IPS-20b (cell line): ENCODE results near the gene TMEM145.
A peak's percentile ranks its signal among the peaks of the same experiment; 100 is the strongest.
"Not testable (repeated sequence)": the region's sequence is repeated elsewhere in the genome, so short reads cannot be mapped to it uniquely, and the experiment has no call there.

Source experiments
- H3K27ac ChIP-seq: one replicate; pipeline ENCODE4 v1.5.1; 2013; ENCODE audit warnings: low read length
- H3K27me3 ChIP-seq: 2 replicates; pipeline ENCODE4 v1.6.1; 2013; ENCODE audit warnings: mild to moderate bottlenecking, low read length, inconsistent platforms; ENCODE audit not compliant: insufficient read depth
- H3K36me3 ChIP-seq: 2 replicates; pipeline ENCODE4 v1.6.1; 2013; ENCODE audit warnings: low read depth, mild to moderate bottlenecking, inconsistent platforms, low read length, moderate library complexity; ENCODE audit not compliant: insufficient read depth
- H3K4me1 ChIP-seq: 2 replicates; pipeline ENCODE4 v1.6.1; 2013; ENCODE audit warnings: mild to moderate bottlenecking, control low read depth, inconsistent platforms, low read length, moderate library complexity; ENCODE audit not compliant: insufficient read depth
- H3K4me3 ChIP-seq: 2 replicates; pipeline ENCODE4 v1.5.1; 2013; ENCODE audit warnings: mild to moderate bottlenecking, low read length, inconsistent platforms
- H3K9ac ChIP-seq: 2 replicates; pipeline ENCODE4 v1.6.1; 2013; ENCODE audit warnings: low read depth, mild to moderate bottlenecking, inconsistent platforms, low read length, moderate library complexity
- H3K9me3 ChIP-seq: 2 replicates; pipeline ENCODE4 v1.6.1; 2013; ENCODE audit warnings: mild to moderate bottlenecking, low read depth, low read length, inconsistent platforms; ENCODE audit not compliant: insufficient read depth

TMEM145 gene

GRCh38 chr19:42313096-42313839 is at the start of gene TMEM145:
TSS of gene TMEM145 (plus strand) at chr19:42313309. CDS start at chr19:42313377, 68 bp downstream.
- peak within 1 kb of the TSS; percentile 27; the same call in 1 of the 2 replicates for H3K9ac ChIP-seq
- H3K4me3 ChIP-seq: peak within 1 kb of the TSS; percentile 75
- H3K27ac ChIP-seq: no peak within 1 kb of the TSS
- H3K9me3 ChIP-seq: no peaks in the 10 kb centered on the region
- H3K27me3 ChIP-seq: peaks cover 38% of the 10 kb centered on the region
- H3K4me1 ChIP-seq: peaks cover 4% of the 10 kb centered on the region; the same call in 1 of the 2 replicates
- no peaks in the 10 kb centered on the region for H3K36me3 ChIP-seq

- not testable (repeated sequence) for H3K36me3 ChIP-seq, H3K4me1 ChIP-seq, H3K27me3 ChIP-seq, H3K4me3 ChIP-seq, H3K9me3 ChIP-seq, H3K27ac ChIP-seq, H3K9ac ChIP-seq
Measured at GRCh38 chr19:42266105-42266504, 47.0 kb upstream of the TMEM145 start.

GRCh38 chr19:42266928-42267603 is 46.0 kb upstream of the TMEM145 start:
- not testable (repeated sequence) for H3K36me3 ChIP-seq, H3K27me3 ChIP-seq, H3K4me1 ChIP-seq, H3K9me3 ChIP-seq, H3K27ac ChIP-seq
- Histone ChIP-seq H3K9ac (peak overlapping the region; percentile 99; the same call in 1 of the 2 replicates), H3K4me3 (peak overlapping the region; percentile 96; the same call in 1 of the 2 replicates)

GRCh38 chr19:42267644-42268141 is 45.4 kb upstream of the TMEM145 start:
- Histone ChIP-seq H3K4me1 (peaks cover 7% of the 10 kb centered on the region), H3K9me3 (no peaks in the 10 kb centered on the region), H3K27ac (peak overlapping the region; percentile 68), H3K27me3 (no peaks in the 10 kb centered on the region), H3K36me3 (no peaks in the 10 kb centered on the region), H3K9ac (peak overlapping the region; percentile 99; the same call in 1 of the 2 replicates), H3K4me3 (peak overlapping the region; percentile 96)

GRCh38 chr19:42268142-42268703 is 44.9 kb upstream of the TMEM145 start:
- Histone ChIP-seq H3K9ac (peak overlapping the region; percentile 99), H3K27me3 (no peaks in the 10 kb centered on the region), H3K27ac (peak overlapping the region; percentile 97), H3K4me3 (peak overlapping the region; percentile 96), H3K36me3 (no peaks in the 10 kb centered on the region), H3K9me3 (no peaks in the 10 kb centered on the region), H3K4me1 (peaks cover 7% of the 10 kb centered on the region)

GRCh38 chr19:42268704-42269477 is 44.2 kb upstream of the TMEM145 start, which contains the start of gene CIC:
TSS of gene CIC (plus strand) at chr19:42269252. CDS start at chr19:42271784, 2,532 bp downstream.
- peak within 1 kb of the TSS; percentile 97 for H3K27ac ChIP-seq
- no peaks in the 10 kb centered on the region for H3K36me3 ChIP-seq
- H3K4me1 ChIP-seq: peaks cover 7% of the 10 kb centered on the region
- H3K4me3 ChIP-seq: peak within 1 kb of the TSS; percentile 96
- no peaks in the 10 kb centered on the region for H3K27me3 ChIP-seq
- H3K9ac ChIP-seq: peak within 1 kb of the TSS; percentile 99
- no peaks in the 10 kb centered on the region for H3K9me3 ChIP-seq

- Histone ChIP-seq H3K4me1 (peaks cover 7% of the 10 kb centered on the region), H3K9me3 (no peaks in the 10 kb centered on the region), H3K9ac (peak overlapping the region; percentile 63; the same call in 1 of the 2 replicates), H3K4me3 (peak overlapping the region; percentile 96; the same call in 1 of the 2 replicates), H3K36me3 (peaks cover 5% of the 10 kb centered on the region; the same call in 1 of the 2 replicates), H3K27me3 (no peaks in the 10 kb centered on the region), H3K27ac (no peak overlapping the region)
Measured at GRCh38 chr19:42269478-42270345, 43.4 kb upstream of the TMEM145 start.

- Histone ChIP-seq H3K9me3 (no peaks in the 10 kb centered on the region), H3K27ac (no peak overlapping the region), H3K36me3 (peaks cover 8% of the 10 kb centered on the region; the same call in 1 of the 2 replicates), H3K4me3 (no peak overlapping the region; the same call in 1 of the 2 replicates), H3K4me1 (peaks cover 7% of the 10 kb centered on the region), H3K27me3 (no peaks in the 10 kb centered on the region), H3K9ac (peak overlapping the region; percentile 63; the same call in 1 of the 2 replicates)
Measured at GRCh38 chr19:42270346-42271044, 42.6 kb upstream of the TMEM145 start.

- Histone ChIP-seq H3K9ac (no peak overlapping the region), H3K4me3 (no peak overlapping the region)
Measured at GRCh38 chr19:42271045-42271419, 42.1 kb upstream of the TMEM145 start.

More at GRCh38 chr19:42271045-42271419, 42.1 kb upstream of the TMEM145 start:
- peaks cover 7% of the 10 kb centered on the region for H3K4me1 ChIP-seq
- H3K9me3 ChIP-seq: no peaks in the 10 kb centered on the region
- H3K36me3 ChIP-seq: peaks cover 8% of the 10 kb centered on the region; the same call in 1 of the 2 replicates
- H3K27me3 ChIP-seq: no peaks in the 10 kb centered on the region
- no peak overlapping the region for H3K27ac ChIP-seq
